Activated naive CD8-positive, alpha-beta T cell treated with anti-CD3 and anti-CD28 coated beads, Interleukin-2, amount 50 U/mL, for 16 hours (primary cell): ENCODE data around the gene RAPH1.
"Not testable (repeated sequence)": the region's sequence is repeated elsewhere in the genome, so short reads cannot be mapped to it uniquely, and the experiment has no call there.

Experiments used
- DNase-seq: peaks from one replicate; pipeline ENCODE4 v3.0.0-alpha.2; 2020; ENCODE audit warnings: low read depth, low spot score

Gene RAPH1

DNA sequence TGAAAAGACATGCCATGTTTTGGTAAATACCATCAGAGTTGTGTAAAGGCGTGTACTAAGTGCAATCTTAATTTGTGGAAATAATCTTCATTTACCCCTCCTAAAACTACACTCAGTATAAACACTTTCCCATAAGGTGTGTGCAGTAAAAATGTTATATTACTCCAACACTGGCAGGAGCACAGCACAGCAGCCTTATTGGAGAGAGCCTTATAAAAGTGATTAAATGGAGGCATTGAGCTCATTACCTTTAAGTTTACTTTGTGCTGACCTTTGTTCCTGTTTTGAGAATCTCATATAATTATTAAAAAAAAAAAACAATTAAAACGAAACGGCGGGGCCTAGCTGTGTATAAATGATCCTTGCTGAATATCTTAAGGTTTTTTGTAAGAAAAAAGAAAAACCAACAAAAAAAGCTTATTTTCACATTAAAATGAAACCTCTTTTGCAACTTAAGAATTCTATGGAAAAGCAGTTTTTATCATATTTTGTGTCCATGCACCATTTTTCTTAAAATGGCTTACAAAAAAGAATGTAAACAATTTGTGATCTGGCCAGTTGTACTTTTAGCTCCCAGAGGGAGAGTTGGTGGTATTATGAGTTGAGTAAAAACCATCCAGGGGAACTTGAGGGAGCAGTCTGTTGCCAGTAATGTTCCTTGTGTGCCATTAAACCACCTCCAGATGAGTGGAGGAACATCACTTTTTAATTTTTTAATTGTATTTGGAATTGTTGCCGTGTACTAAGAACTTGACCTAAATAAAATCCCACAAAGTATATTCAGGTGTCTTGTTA lies 103.5 kb downstream of the RAPH1 start:
- no peak for DNase-seq

DNA sequence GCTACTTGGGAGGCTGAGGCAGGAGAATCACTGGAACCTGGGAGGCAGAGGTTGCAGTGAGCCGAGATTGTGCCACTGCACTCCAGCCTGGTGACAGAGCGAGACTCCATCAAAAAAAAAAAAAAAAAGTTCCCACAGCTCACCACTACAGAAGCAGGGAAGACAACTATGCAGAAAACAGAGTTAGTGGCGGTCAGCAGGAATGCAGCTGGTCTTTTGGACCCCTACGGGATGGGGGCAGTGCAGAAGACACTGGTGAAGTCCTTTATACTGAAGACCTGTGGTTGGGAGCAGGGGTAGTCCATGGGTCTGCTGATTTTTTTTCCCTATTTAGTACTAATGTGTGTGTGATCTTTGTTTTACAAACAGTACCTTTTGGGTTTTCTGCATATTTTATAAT lies 105.5 kb downstream of the RAPH1 start:
- not testable (repeated sequence) for DNase-seq

DNA sequence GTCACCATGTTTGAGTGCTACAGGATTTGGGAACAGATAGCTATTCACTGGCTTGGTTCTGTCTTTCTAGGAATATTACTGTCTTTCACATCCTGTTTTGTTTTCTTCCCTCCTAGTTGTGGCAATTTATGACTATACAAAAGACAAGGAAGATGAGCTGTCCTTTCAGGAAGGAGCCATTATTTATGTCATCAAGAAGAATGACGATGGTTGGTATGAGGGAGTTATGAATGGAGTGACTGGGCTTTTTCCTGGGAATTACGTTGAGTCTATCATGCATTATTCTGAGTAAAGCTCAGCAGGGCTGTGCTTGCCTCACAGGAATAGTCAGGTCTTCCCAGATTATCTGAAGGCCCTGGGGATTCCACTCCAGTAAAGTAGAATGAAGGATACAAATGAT lies 108.0 kb downstream of the RAPH1 start:
- no peak for DNase-seq

DNA sequence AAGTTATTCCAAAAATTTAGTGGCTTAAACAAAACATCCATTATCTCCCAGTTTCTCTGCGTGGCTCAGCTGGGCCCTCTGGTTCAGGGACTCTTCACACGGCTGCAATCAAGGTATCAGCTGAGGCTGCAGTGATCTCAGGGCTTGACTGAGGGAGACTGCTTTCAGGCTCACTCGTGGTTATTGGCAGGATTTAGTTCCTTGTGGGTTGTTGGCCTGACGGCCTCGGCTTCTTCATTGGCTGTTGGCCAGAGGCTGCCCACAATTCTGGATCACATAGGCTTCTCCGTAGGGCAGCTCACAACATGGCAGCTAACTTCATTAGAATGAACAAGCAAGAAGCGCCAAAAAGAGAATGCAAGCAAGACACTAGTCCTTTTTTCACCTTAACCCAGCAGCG lies 116.8 kb downstream of the RAPH1 start:
- no peak for DNase-seq

DNA sequence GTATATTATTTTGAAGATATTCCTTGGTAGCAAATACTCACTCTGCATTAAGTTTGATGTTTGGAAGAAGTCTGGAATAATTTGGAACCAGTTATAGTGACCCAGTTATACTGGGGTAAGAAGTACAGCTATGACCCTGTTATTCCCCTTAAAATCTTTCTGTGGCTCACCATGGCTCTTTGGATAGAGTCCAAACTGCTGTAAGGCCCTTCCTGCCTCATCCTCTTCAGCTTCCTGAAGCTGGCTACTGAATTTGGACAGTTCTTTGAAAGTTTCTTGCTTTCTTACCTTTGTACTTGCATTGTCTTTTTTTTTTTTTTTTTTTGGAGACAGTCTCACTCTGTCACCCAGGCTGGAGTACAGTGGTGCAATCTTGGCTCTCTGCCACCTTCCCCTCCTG lies 121.3 kb downstream of the RAPH1 start:
- no peak for DNase-seq

DNA sequence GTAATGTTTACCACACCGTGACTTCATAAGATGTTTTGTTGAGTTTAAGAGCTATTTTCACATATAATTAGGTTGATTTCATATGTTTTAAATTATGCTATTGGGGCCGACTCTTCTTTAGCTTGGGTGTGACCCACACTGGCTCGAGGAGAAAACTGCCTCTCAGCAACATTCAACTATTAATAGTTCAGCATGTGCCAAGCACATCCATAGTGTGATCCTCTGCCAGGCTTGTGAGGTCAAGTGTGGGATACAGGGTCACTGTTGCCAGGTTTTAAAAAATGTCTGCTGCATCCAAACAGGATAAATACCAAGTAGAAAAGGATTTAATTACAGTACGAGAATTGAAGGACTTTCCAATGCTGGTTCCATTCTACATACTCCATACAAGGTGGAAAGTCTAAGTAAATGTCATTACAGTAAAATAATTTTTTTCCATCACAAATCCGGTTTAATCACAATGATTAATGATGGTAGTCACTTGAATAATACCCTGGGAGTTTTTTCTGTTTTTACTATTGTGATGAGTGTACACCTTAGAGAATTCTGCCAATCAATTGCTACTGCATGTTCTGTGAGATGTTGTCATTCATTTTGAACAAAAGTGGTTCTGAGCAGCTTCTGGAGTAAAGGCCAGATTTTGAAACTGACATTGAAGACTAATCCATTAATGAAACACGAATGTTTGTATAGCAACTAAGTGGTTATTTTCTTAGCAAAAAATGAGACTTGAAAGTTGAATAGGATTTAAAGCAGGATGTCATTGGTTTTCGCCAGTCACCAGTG lies 122.4 kb downstream of the RAPH1 start:
- no peak for DNase-seq

DNA sequence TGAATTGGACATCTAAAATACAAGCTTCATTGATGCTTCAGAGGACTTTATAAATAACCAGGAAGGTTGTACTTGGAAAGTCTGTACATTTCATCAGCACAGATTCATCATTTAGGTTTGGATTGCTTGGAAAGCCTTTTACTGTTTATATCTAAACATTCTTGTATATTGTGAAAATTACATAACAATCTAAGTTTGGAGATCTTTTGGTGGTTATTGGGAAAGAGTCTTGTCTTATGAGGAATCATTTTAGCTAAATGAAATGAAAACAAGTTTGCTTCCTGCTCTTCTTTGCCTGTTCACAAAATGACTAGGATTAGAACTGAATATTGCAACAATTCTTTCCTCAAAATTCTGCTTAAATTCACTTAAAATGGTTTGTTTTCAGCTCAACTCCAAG lies 127.6 kb downstream of the RAPH1 start:
- DNase-seq: no peak

DNA sequence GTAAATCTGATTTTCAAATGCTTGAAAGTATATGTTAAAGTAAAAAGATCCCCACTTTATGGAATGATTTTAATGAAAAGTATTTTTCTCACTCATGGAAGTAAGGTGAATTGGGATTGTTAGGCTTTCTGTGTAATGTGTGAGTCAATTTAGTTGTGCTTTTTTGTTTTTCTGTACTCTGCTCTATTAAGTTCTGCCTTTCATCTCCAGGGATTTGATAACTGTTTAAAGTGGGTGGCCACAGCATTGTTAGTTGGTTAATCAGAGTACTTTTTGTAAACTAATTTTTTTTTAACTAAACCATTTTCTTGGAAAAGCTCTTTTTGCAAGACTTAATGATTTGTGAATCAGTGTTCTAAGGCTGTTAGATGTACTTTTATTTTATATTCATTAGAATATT lies 130.1 kb downstream of the RAPH1 start:
- no peak for DNase-seq

DNA sequence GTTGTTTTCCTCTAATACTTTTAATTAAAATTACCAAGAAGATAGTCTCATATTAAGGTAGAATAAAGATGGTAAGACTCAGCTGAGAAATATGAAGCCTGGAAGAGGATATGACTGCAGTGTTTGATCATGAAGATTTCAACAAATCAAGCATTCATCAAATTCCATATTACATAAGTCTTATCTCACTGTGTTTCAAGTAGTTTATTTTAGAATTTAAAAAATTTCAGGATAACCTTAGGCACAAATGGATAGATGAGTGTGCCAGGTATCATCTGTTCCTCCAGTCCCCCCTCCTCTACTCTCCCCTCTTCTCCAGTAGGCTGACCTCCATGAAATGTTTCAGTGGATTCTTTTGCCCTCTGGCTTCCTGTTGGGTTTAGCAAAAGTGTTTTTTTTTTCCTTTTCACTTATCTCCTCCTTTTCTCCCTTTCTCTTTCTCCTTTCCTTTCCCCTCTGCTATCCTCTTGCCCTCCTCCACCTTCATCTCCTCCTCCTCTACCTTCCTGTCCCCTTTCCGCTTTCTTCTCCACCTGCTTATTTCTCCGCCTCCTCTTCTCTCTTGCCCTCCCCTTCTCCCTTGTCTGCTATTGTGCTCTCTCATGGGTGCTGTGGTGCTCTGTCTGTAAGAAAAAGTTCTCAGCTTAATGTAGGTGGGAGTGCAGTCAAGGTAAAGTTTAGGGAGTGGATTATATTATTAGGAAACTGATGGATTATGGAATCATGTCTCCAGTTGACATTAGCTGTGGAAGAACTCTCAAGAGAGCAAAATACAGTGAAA lies 134.1 kb downstream of the RAPH1 start:
- DNase-seq: no peak

DNA sequence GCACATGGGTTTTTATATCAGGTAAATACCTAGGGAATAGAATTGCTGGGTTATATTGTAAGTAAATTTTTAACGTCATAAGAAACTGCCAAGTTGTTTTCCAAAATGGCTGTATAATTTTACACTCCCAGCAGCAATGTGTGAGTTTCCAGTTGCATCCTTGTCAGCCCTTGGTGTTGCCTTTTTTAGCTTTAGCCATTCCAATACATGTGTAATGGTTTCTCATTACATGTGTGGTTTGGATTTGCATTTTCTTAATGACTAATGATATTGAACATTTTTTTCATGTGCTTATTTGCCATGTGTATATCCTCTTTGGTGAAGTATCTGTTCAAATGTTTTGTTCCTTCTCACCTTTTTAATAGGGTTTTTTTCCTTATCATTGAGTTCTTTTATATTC lies 136.1 kb downstream of the RAPH1 start:
- DNase-seq: no peak

DNA sequence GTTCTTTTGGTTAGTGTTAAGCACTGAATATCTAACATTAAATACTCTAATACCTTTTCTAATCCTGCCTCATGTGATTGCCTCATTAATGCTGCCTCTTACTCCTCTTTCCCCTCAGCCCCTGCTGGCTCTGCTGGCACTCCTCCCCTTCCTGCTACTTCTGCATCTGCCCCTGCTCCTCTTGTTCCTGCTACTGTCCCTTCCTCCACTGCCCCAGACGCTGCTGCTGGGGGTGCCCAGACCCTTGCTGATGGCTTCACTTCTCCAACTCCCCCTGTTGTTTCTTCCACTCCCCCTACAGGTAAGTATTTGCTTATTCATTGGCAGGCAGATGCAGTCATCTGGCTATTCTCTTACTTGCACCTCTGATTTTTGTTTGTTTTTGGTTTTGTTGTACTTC lies 138.4 kb downstream of the RAPH1 start:
- no peak for DNase-seq

DNA sequence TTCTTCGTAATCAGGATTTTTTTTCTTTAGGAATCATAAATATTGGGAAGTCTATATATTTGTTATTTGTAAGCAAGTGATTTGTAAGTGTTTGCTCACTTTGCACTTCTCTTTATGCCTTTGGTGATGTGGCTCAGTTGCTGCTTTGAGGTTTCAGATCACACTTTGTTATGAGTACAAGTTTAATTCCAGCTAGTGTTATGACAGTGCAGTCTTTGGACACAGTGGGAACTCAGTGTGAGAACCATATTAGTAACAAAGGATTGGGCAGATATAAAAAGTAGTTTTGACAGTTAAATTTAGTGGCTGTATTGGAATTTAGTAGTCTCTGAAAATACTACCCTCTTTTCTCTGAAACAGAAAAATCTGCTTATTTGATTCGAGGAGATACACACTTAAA lies 139.2 kb downstream of the RAPH1 start:
- no peak for DNase-seq

DNA sequence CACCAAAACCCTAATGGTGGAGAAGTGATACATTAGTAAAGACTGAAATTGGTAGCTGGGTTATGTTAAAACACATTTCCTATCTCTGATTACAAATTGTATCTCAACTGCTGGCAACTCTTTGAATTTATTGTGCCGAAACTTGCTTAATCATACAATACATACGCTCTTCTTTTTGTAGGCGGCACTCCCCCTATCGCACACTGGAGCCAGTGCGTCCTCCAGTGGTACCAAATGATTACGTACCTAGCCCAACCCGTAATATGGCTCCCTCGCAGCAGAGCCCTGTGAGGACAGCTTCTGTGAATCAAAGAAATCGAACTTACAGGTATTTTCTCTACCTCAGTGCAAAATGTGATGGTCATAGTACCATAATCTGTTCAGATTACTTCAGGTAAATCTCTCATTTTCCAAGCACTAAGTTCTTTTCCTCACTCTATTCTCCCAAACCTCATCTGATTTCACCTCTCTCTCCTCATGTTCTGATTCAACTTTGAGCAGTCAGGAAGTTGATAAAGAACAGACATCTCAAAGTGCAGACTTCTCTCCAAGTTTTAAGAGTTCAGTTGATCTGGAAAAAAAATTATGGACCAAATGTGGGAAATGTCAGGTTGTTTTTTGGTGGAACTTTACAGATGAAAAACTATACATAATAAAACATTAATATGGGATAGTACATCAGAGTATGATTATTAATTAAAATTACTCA lies 140.4 kb downstream of the RAPH1 start:
- DNase-seq: no peak

DNA sequence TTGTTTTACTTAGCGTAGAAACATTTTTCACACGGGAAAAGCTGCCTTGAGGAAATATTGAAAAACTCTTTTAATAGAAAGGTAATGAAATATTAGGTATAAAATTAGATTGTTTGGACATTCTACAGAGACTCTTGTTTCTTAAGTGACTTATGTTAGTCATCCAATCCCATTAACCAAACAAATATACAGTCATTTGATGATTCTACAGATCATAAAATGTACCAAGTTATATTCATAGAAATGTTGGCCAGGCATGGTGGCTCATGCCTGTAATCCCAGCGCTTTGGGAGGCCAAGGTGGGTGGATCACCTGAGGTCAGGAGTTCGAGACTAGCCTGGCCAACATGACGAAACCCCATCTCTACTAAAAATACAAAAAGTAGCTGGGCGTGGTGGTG lies 146.9 kb downstream of the RAPH1 start:
- DNase-seq: not testable (repeated sequence)

DNA sequence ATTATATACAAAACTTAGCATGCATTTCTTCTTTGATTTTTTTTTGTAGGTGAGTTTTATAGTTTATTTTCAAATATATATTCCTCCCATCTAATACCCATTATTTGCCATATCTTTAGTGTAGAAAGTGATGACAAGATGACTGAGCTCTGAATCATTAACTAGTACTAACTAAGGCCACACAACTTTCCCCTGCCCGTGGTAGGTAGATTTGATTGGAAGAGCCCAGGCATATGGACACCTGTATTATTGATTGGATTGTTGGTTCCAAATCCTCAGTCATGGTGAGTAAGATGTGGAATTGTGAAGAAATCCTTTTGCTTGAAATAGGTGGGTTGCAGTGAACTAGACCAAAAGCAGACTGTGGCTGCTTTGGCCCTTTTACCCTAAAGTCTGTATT lies 152.1 kb downstream of the RAPH1 start:
- DNase-seq: no peak

DNA sequence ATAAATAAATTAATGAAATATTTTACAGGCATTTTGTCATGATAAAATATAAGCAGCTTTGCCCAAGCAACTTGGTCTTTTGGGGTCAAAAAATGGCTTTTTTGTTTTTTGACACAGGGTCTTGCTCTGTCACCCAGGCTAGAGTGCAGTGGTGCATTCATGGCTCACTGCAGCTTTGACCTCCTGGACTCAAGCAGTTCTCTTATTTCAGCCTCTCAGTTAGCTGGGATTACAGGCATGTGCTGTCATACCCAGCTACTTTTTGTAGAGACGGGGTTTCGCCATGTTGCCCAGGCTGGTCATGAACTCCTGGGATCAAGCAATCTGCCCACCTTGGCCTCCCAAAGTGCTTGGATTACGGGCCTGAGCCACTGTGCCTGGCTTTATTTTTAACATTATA lies 155.9 kb downstream of the RAPH1 start:
- no peak for DNase-seq

DNA sequence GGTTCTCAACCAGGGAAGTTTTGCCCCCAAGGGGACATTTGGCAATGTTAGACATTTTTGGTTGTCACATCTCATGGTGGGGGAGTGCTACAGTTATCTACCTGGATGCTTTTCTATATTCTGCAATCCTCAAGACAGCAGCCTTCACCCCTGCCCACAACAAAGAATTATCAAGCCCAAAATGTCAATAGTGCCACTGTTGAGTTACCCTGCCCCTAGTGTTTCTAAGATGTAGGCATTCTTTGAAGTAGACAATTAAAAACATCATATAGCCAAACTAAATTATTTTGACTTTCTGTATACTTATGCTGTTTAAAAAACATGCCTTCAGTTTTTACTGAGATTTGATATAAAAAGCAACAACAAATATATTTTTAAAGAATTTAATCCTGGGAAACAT lies 158.9 kb downstream of the RAPH1 start:
- no peak for DNase-seq

DNA sequence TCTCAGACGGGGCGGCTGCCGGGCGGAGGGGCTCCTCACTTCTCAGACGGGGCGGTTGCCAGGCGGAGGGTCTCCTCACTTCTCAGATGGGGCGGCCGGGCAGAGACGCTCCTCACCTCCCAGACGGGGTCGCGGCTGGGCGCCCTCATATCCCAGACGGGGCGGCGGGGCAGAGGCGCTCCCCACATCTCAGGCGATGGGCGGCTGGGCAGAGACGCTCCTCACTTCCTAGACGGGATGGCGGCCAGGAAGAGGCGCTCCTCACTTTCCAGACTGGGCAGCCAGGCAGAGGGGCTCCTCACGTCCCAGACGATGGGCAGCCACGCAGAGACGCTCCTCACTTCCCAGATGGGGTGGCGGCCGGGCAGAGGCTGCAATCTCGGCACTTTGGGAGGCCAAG lies 162.4 kb downstream of the RAPH1 start:
- not testable (repeated sequence) for DNase-seq

DNA sequence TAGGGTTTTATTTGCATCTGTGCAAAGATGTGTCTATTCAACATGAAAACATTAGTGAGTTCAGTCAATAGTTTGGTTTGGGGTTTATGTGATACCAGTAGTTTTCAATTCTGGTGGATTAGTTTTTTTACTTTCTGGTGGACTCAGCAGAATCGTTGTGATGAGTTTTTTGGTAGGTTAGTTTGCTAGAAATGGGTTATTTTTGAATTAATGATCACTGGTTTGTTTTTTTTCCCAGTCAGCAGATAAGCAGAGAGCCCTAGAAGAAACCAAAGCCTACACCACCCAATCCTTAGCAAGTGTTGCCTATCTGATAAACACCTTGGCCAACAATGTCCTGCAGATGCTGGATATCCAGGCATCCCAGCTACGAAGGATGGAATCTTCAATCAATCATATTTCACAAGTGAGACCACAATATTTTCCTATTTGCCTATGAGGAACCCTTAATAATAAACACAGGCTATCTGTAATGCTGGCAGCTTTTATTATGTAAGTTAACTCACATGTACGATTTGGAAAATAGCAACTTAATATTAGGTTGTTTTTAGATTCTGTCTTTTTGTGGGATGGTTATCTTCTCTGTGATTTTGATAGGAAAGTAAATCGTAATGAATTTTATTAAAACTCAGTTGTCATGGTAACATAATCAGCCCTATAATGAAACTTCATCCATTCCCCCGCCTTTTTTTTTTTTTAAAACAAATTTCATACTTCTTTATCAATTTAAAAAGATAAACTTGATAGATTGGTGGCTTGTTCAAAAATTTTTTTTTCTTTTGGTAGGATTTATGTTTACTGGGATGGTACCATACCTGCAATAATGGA lies 168.2 kb downstream of the RAPH1 start:
- no peak for DNase-seq

DNA sequence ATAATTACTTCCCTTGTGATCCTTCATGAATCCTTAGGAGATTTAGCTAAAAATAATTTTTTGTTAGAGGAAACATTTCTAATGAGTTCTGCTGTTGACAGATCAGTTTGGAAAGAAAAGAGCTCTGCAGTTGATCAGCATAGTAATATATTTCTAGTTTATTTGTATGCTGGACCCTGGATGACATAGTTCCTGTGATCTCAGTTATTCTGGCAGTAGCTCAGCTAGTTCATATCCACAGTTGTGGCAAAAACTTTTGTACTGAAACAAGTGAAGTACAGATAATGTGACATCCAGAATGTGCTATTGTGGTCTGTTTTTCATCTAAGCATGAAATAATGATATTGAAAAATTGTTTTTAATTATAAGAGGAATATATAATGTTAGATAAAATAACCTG lies 173.2 kb downstream of the RAPH1 start:
- DNase-seq: no peak

DNA sequence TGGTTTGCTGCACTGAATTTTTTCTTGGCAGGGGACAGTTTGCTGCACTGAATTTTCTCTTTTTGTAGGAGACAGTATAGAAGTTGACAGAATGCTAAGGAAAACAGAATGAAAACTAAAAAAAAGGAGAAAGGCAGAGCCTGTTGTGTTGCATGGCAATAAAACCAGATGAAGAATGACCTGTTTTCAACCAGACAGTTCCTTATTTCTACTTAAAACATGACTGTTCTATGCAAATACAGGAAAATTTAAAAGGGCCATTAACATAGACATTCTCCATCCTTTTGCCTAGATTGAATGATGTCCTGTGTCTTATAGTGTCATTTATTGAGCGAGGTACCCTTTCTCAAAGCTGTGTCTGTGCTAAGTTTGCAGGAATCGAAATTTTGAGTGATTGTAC lies 173.6 kb downstream of the RAPH1 start:
- no peak for DNase-seq
